Left renal cortex interstitium (tissue), 4 donors: ENCODE data around the gene RPS15. TPM values are rescaled to one million over a fixed set of nuclear protein-coding genes. Genes with fewer than 3 reads are reported as not detected.
"Not testable (repeated sequence)": the region's sequence is repeated elsewhere in the genome, so short reads cannot be mapped to it uniquely, and the experiment has no call there.

Experiments
- DNase-seq, 4 donors: peaks; one replicate each; pipeline ENCODE4 v3.0.0-alpha.2; 2013; ENCODE audit warnings: low read depth in 4 of 4, low spot score in 2 of 4, missing footprints in 1 of 4
- polyA plus RNA-seq, 4 donors: library from polyadenylated mRNA; unstranded; fragments of 120-200 nt; gene quantifications; one replicate each; pipeline ENCODE4 v1.2.1, GENCODE V29; 2013; ENCODE audit not compliant: insufficient read length in 4 of 4

RPS15 gene
- polyA plus RNA-seq, 4 donors: 623 to 1,048 (median 767) TPM

DNA sequence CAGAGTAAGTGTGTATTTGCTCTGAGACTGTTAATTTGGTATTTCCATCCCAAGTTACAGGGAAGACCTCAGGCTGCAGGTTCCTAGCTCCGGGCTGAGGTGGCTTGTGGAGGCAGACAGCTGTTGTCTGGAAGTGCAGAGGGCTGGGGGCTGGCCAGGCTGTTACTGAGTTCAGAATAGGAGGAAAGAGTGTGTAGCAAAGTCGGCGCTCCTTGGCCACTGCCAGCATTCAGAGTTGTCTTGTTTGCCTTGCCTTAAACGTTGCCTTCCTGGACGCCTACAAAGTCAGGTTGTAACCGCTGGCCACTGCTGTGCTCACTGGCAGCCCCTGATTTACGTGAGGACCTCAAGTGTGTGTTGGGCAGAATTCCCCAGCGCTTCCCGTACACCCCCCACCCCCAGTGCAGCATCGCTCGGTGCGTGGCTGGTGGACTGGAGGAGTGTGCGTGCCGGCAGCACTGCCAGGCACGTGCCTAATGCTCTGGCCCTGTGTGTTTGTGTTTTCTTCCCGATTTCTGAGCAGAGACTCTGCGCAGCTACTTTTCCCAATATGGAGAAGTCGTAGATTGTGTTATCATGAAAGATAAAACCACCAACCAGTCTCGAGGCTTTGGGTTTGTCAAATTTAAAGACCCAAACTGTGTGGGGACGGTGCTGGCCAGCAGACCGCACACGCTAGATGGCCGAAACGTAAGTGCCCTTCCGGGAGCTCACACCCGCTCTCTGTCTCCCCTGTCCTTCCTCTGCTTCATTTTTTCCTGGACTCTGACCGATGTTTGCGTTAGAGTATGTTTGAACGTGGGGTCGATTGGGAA is 20.3 kb upstream of the RPS15 start:
- DNase-seq: no peak

DNA sequence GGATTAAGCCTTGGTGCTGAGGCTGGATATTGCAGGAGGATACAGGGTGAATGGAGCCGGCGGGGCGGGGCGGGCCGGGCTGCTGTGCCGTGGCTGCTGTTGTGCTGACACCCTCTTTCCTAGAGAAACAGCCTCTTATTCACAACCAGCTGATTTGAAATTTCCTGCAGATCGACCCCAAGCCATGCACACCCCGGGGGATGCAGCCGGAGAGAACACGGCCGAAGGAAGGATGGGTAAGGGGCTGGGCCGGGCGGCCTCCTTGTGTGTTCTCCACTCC is 19.8 kb upstream of the RPS15 start:
- DNase-seq: no peak

DNA sequence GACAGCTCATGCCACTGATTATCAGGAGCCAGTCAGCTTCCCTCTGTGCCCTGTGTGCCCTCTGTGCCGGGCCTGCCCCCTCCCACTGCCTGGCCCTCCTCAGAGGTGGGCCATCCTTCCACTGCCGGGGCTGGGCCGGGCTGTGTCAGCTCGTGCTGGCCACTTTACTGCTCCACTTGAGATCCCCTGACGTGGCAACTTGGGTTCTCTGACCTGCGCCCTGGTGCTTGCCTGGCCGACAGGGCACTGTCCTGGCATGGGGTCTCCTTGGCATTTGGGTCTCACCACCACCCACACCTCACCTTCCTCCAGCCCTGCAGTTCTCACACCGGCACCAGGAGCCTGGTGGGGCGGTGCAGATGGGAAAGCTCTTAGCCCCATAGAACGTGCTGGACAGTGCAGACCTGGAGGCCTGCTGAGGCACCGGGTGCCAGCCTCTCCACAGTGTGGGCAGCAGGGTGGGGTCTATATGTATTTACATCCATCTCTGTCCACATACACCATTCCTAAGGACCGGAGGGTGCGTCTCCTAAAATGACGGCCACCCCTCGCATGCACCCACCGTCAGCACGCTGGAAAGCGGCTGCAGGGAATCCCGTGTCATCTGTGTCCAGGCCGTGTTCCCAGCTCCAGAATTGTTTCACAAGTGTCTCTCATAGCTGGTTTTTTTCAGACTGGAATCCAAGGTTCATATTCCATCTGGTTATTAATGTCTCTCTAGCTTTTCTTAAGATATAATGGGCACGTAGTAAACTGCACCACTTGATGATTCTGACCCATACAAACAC is 19.1 kb upstream of the RPS15 start:
- DNase-seq: no peak

DNA sequence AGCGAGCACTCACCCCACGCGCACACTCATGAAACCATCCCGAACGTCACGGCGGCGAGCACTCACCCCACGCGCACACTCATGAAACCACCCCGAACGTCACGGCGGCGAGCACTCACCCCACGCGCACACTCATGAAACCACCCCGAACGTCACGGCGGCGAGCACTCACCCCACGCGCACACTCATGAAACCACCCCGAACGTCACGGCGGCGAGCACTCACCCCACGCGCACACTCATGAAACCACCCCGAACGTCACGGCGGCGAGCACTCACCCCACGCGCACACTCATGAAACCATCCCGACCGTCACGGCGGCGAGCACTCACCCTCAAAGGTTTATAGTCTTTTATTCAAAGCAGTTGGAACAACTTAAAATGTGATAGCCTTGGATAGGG is 18.1 kb upstream of the RPS15 start:
- DNase-seq: not testable (repeated sequence)

DNA sequence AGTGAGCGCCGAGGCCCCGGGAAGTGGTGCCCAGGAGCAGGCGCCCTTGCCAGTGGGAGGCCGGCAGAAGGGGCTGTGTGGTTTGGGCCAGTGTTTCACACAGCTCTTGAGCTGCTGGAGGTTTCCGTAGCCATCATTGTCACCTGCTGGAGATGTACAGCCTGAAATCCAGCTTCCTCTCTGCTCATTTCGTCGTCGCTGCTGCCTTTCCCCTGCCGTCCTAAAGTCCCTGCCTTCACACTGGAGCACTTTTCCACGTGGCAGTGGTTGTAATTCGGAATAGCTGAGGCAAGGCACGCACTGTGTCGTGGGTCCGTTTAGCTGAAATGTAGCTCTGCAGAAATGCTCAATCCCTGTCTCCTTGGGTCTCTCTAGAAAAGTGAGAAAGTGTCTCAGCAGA is 17.6 kb upstream of the RPS15 start:
- DNase-seq: no peak

DNA sequence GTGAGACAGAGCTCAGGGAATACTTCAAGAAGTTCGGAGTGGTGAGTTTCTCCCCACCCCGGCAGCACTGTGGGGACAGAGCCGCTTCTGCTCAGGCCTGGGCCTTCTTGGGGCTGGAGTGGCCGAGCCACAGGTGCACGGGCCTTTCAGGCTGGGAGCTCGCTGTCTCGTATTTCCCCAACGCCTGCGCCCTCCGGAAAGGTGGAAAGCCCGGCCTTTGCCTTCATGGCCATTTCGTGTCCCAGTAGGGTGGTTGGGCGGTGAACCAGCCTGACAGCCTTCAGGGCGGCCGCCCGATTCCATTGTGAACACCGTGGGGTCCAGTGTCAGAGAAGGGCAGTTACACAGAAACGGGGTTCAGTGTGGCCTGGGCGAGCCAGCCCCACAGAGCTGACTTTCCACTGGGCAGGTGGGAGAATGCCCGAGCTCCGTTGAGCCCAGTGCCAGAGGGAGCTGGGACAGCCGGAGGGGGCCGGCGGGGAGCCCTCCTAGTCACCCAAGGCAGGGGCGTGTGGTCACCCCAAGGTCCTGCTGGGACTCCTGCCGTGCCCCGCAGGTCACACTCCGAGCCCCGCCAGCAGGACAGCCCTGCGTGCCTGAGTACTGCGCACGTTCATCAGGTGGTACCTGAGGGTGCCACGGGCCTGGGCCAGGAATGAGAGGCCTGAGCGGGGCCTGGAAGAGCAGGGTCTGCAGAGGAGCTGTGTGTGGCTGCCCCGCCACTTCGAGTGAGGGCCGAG is 16.8 kb upstream of the RPS15 start:
- no peak for DNase-seq

DNA sequence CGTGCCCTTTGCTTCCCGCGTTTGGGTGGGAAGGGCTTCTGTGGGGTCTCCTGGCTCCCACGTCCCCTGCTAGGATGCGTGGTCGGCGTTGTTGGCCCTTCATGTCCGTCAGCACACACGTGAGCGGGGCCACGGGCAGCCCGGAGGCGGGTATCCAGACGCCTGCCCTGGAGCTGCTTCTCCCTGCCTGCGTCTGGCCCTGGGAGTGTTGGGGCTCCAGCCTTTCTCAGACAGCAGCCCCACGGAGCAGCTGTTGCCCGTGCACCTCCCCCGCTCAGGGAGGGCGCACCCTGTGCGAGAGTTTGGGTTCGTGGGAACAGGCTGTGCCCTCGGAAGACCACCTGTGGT is 16.3 kb upstream of the RPS15 start:
- no peak for DNase-seq

DNA sequence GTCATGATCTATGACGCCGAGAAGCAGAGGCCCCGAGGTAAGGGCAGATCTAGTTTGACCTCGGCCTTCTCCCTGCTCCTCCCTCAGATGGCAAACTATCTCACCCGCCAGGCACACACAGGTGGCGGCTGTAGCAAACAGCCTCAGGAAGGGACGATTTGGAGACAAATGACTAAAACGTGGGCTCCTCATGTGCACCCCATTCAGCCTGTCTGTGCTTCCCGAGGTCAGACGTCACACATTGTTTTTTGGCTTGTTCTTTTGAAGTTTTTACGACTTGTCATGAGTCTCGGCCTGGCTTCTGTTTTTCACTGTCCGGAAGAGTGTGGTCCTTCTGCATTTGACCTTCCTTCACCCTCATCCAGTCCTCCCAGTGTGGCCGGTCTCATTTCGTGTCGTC is 15.8 kb upstream of the RPS15 start:
- DNase-seq: no peak

DNA sequence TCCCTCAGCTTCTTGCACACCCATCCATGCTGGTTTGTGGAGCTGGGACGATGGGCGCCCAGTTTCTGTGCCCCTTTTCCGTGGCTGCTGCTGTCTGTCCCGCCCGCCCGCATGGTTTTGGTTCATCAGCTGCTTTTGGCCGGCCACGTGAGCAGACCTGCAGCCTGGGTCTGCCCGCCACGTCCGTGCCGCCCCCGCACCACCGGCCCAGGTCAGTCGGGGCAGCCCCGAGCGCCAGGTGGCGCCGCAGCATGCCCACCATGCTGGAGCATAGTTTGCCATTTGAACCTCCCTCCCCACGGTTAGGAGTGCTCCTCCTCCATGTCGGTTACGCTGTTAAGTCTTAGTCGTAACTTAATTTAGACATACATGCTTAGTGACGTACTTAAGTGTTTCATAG is 15.3 kb upstream of the RPS15 start:
- DNase-seq: no peak

DNA sequence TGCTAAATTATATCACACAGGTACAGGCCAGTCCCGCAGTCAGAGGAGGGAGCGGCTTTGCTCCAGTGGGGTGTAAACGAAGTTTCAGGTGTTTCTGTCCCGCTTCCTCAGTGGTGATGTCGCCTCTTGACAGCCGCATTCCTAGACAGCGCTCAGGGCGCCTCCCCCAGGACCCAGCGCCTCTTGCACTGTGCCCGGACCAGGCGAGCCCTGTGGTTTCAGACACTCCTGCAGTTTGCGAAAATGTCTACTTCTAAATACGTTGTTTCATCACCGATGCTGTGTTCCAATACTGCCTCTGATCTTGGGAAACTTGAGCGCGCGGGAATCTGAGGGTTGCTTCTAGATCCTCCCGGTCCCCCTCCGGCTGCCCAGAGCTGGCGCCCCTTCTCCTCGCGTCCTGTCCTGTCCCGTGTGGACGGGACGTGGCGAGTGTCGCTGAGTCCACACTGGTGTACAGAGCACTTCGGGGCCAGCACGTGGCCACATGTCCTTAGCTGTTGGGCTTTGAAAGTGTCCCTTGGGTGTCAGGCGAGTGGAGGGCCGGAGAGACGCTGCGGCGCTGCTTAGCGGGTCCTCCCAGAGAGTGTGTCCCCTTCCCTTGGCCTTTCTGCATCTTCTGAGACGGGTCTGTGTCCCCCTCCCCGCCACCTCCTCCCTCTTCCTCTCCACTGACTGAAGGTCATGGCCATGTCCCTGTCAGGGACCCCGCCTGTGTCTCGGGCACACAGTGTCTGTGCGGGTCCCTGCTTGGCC is 14.6 kb upstream of the RPS15 start:
- no peak for DNase-seq

DNA sequence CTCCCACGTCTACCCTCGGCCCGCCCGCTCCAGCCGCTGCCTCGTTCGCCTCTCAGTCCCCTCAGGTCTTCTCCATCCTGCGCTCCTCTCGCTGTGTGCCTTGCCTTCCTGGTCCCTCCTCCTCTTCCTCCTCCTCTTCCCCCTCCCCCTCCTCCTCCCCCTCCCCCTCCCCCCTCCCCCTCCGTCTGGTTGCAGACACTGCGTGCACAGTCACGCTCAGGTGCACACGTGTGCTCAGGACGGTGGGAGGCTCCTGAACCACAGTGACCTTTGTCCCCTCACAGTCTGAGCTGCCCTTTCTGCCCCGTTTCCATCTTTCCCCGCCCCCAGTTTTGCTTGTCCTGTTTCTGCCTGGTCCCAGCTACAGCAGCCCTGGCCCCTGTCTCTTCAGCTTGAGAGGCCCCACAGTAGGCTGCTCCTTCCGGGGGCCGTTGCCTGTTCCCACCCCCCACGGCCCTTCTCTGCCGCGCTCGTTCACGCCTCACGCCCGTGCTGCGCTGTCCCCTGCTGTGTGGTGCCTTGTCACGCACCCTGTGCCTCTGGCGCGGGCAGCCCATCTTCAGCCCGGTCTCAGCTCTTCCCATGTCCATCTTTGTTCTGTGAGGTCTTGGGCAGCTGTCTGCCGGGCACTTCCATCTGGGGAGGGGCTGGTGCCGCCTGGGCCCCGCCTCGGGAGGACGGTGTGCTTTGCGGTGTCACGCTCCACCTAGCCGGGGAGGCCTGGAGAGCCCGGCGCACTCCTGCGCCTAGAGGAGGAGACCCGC is 13.8 kb upstream of the RPS15 start:
- DNase-seq: no peak

DNA sequence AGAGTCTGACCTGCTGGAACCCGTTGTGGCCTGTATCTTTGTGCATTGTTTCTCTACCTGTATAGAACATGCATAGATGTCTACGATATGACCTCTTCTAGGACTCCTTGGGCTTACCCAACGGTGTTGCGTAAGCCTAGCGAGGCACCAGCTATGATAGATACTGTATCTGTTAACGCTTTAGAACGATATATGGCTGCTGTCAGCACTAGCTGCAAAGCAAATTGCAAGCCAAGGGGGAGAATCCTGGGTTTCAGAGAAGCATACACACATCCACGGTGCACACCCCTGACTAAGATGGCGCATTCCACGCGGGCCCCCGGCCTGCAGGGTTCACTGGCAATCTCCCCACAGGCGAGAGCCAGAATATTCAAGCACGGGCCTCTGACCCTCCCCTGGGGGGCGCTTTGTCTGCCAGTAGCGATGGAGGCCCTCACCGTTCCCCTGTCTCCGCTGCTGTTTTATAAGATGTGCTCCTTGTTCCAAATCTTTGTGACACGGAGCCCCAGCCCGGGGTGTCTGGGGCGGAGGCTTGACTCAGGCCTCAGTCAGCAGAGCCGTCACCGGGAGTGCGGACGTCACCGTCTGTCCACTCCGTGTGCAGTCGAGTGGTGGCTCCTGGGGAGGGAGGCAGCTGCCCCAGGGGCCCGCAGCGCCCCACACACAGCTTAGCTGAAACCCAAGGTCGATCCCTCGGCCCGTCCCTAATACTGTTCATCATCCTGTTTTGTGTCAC is 12.9 kb upstream of the RPS15 start:
- DNase-seq: no peak

DNA sequence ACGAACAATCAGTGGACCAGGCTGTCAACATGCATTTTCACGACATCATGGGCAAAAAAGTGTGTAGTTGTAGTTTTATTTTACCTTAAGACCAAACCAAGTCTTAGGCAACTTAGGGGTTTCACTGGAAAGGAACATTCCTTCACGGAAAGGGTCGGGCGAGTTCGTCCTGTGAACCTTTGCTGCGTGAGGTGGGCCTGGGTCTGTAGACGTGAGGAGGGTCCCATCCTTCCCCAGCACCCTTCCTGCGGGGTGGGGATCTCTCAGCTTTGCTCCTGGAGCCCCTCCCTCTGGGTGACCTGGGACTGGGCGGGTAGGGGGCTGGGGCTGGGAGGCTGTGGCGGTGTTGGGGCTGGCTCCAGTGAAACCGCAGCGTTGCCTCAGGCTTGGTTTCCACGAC is 12.3 kb upstream of the RPS15 start:
- no peak for DNase-seq

DNA sequence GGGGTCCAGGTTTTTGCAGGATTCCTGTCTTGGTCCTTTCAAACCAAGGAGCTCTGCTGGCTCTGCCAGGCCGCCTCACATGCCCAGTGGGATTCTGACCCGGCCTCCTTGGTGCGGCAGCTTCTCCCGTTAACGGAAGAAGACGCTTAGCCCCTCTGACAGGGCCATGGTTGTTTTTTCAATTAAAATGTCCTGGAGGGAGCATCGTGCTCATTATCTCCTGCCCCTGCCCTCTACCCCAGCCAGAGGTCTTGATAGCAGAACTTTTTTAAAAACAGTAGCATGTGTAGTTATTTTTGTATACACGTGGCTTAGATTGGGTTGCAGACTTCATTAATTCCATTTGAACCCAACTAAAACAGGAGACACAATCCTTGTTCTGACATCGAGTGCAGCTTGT is 11.5 kb upstream of the RPS15 start:
- DNase-seq: no peak

DNA sequence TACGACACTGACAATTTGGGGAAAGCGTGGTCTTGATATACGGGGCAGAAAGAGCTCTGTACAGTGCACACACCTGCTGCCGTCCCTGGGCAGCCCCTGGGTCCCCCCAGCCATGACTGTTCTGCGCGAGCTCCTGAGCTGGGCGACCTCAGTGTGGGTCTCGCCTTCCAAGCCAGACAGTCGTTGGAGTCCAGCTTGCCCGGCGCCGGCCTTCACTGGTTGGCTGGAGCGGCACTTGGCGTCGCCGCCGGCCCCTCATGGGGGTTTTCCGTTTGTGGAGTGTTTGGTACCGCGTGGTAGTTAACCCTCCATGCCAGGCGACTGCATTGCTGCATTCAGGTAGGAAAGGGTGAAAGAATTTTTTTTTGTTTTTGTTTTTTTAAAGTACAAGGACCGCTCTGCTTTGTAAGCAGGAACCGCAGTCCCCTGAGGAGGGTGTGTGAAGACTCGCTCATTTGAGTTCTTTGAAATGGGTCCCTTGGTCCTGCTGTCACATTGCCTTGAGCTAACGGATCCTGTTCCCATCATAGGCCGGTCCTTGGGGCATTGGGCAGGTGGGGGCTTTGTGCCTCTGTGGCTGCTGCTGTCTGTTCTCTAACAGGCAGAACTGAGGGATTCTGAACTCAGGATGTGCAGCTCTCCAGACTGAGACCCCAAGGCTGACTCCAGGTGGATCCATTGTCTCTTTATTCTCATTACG is 10.8 kb upstream of the RPS15 start:
- no peak for DNase-seq

DNA sequence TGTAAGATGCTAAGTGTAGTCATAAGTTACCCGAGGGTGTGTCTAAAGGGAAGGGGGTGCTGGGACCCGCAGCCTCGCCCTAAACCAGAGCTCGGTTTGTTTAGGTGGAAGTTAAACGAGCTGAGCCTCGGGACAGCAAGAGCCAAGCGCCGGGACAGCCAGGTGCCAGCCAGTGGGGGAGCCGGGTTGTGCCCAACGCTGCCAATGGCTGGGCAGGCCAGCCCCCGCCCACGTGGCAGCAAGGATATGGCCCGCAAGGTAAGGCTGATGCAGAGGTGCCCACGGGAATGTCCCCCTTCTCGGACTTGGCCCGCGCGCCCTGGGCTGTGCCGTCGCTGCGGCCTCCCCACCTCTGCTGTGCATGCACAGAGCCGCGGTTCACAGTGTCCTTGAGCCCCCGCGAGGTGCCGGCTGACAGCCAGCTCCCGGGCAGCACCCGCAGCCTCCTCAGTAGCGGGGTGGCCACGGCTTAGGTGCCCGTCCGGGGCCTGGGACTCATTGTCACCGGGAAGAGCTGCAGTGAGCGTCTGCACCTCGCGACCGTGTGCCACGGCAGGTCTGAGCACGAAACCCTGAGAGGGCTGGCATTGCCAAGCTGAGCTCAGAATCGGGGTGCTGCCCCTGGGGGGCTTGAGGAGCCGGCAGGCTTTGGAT is 9.3 kb upstream of the RPS15 start:
- DNase-seq: no peak

DNA sequence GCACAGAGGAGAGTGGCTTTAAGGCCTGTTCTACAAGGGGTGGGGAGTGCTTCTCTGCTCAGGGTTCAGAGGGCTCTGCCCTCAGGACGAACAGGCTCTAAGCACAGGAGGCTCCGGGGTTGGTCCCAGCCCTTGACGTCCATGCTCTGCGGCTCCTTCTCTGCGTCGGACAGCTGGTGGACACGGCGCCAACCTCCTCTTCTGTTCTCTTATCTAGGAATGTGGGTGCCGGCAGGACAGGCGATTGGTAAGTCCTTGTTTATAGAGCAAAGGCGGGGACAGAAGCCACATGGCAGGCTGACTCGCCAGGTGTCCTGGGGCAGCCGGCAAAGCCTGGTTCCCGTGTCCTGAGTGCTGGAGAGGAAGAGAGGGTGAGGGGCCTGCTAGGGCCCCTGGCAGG is 8.4 kb upstream of the RPS15 start:
- DNase-seq: no peak

DNA sequence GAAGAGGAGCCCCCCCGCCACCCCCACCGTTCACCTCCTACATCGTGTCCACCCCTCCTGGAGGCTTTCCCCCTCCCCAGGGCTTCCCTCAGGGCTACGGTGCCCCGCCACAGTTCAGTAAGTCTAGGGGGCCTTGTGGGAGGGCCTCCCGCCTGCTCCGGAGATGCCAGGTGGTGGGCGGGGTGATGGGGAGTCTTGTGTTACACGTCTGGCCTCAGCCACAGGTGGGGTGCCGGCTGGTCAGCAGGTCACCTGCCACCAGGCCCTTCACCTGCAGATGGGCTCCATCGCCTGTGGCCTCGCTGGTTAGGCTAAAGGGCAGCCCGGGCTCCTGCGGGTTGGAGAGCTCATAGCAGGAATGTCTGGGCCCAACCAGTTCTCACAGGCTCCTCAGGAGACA is 8.0 kb upstream of the RPS15 start:
- DNase-seq: no peak
